Loucy (cell line): Measurements from ENCODE around the gene SH3PXD2B.

Source experiments
- H2AFZ ChIP-seq: fragments of 200-600 bp; sonication (generic); 2 replicates; pipeline ENCODE4 v1.6.0; 2016; ENCODE audit warnings: antibody characterized with exemption, mild to moderate bottlenecking, low read length, moderate library complexity
- H3F3A ChIP-seq: fragments of 200-600 bp; 2 replicates; pipeline ENCODE4 v1.6.0; 2016; ENCODE audit warnings: antibody characterized with exemption, low read depth, mild to moderate bottlenecking
- H3K27me3 ChIP-seq: fragments of 200-600 bp; sonication (generic); 2 replicates; pipeline ENCODE4 v1.6.1; 2014; ENCODE audit warnings: low read length, mild to moderate bottlenecking; ENCODE audit not compliant: insufficient read depth, poor library complexity, severe bottlenecking
- H3K36me3 ChIP-seq: fragments of 200-600 bp; sonication (generic); 2 replicates; pipeline ENCODE4 v1.6.1; 2016; ENCODE audit warnings: low read length; ENCODE audit not compliant: insufficient read depth
- H3K4me1 ChIP-seq: fragments of 200-600 bp; sonication (generic); 2 replicates; pipeline ENCODE4 v1.5.1; 2014; ENCODE audit warnings: low read length, mild to moderate bottlenecking; ENCODE audit not compliant: insufficient read depth, poor library complexity, severe bottlenecking
- H3K4me2 ChIP-seq: fragments of 200-600 bp; sonication (generic); 2 replicates; pipeline ENCODE4 v1.6.0; 2014; ENCODE audit warnings: antibody characterized with exemption, low read length, low read depth, mild to moderate bottlenecking; ENCODE audit not compliant: poor library complexity, severe bottlenecking
- H3K4me3 ChIP-seq: fragments of 200-600 bp; sonication (generic); 2 replicates; pipeline ENCODE4 v1.5.1; 2014; ENCODE audit warnings: low read length, mild to moderate bottlenecking, mixed read lengths; ENCODE audit not compliant: poor library complexity, severe bottlenecking
- H3K79me2 ChIP-seq: fragments of 200-600 bp; sonication (generic); 2 replicates; pipeline ENCODE4 v1.6.1; 2014; ENCODE audit warnings: low read length; ENCODE audit not compliant: insufficient read depth
- H3K9ac ChIP-seq: fragments of 200-600 bp; sonication (generic); 2 replicates; pipeline ENCODE4 v1.6.0; 2014; ENCODE audit warnings: mild to moderate bottlenecking, low read depth, low read length, moderate library complexity; ENCODE audit not compliant: poor library complexity, severe bottlenecking
- H3K9me2 ChIP-seq: fragments of 200-600 bp; sonication (generic); replicated peaks from 2 replicates; pipeline ENCODE4 v1.6.1; 2016; ENCODE audit warnings: low read depth, low read length, mixed read lengths
- H3K9me3 ChIP-seq: fragments of 200-600 bp; sonication (generic); 2 replicates; pipeline ENCODE4 v1.6.1; 2014; ENCODE audit warnings: mild to moderate bottlenecking, antibody characterized with exemption, low read length, low read depth; ENCODE audit not compliant: insufficient read depth
- H4K20me1 ChIP-seq: fragments of 200-600 bp; sonication (generic); 2 replicates; pipeline ENCODE4 v1.6.0; 2014; ENCODE audit warnings: antibody characterized with exemption, low read length, mild to moderate bottlenecking; ENCODE audit not compliant: insufficient read depth, poor library complexity, severe bottlenecking
- CTCF ChIP-seq: fragments of 200-600 bp; sonication (generic); conservative IDR thresholded peaks from 2 replicates; pipeline ENCODE4 v1.5.1; 2014; ENCODE audit warnings: mild to moderate bottlenecking, antibody characterized with exemption, low read length
- EZH2phosphoT487 ChIP-seq: fragments of 200-600 bp; IDR thresholded peaks from 2 replicates; pipeline ENCODE4 v1.6.1; 2018; ENCODE audit warnings: antibody characterized with exemption, mild to moderate bottlenecking, moderate library complexity, borderline replicate concordance

SH3PXD2B gene

GRCh38 chr5:172444110-172444510, 10.2 kb downstream of the SH3PXD2B start:
- H3K79me2 ChIP-seq = no peaks in the 10 kb centered on the region
- TF ChIP-seq CTCF = no peak
- no peak for TF ChIP-seq EZH2phosphoT487
- no peak overlapping the region for H3K4me3 ChIP-seq
- H4K20me1 ChIP-seq = no peaks in the 10 kb centered on the region
- H3K4me1 ChIP-seq = peaks cover 19% of the 10 kb centered on the region
- H3F3A ChIP-seq = no peaks in the 10 kb centered on the region
- no peaks in the 10 kb centered on the region for H3K9me2 ChIP-seq
- H3K9ac ChIP-seq = no peak overlapping the region
- peak overlapping the region; percentile 44 for H3K4me2 ChIP-seq
- no peaks in the 10 kb centered on the region for H3K27me3 ChIP-seq
- no peaks in the 10 kb centered on the region for H3K36me3 ChIP-seq
- no peak overlapping the region for H2AFZ ChIP-seq
- H3K9me3 ChIP-seq = no peaks in the 10 kb centered on the region

- Histone ChIP-seq H3K9ac (no peak overlapping the region), H3K27me3 (no peaks in the 10 kb centered on the region), H3K79me2 (no peaks in the 10 kb centered on the region), H3F3A (no peaks in the 10 kb centered on the region), H3K9me3 (no peaks in the 10 kb centered on the region), H3K4me1 (peaks cover 19% of the 10 kb centered on the region), H4K20me1 (no peaks in the 10 kb centered on the region), H3K36me3 (no peaks in the 10 kb centered on the region), H2AFZ (no peak overlapping the region), H3K4me2 (peak overlapping the region; percentile 44), H3K9me2 (no peaks in the 10 kb centered on the region), H3K4me3 (no peak overlapping the region)
- no peak for TF ChIP-seq EZH2phosphoT487
- no peak for TF ChIP-seq CTCF
Observed at GRCh38 chr5:172443441-172444109, 10.8 kb downstream of the SH3PXD2B start.

- H2AFZ ChIP-seq = no peak overlapping the region
- no peak overlapping the region for H3K9ac ChIP-seq
- TF ChIP-seq EZH2phosphoT487 = no peak
- TF ChIP-seq CTCF = no peak
- H3K36me3 ChIP-seq = no peaks in the 10 kb centered on the region
- peaks cover 19% of the 10 kb centered on the region for H3K4me1 ChIP-seq
- H3K9me2 ChIP-seq = no peaks in the 10 kb centered on the region
- H3K79me2 ChIP-seq = no peaks in the 10 kb centered on the region
- no peaks in the 10 kb centered on the region for H3K27me3 ChIP-seq
- no peaks in the 10 kb centered on the region for H3K9me3 ChIP-seq
- H3F3A ChIP-seq = no peaks in the 10 kb centered on the region
- H3K4me2 ChIP-seq = no peak overlapping the region
- no peaks in the 10 kb centered on the region for H4K20me1 ChIP-seq
- H3K4me3 ChIP-seq = no peak overlapping the region
Observed at GRCh38 chr5:172442592-172442991, 11.7 kb downstream of the SH3PXD2B start.
